ENCODE results near the gene ATP6V0C. TPM values are rescaled to one million over a fixed set of nuclear protein-coding genes. Genes with fewer than 3 reads are reported as not detected.

The ATP6V0C gene
- total RNA-seq, 1 experiment from 2014 or later = 260 TPM

- intact Hi-C loops (cut with micrococcal nuclease; ENCODE audit: unreplicated experiment) = no loop called here
- BruUV-seq (replicated peaks) = no TSS peak
- TF ChIP-seq CTCF (IDR thresholded peaks at IDR 0.05; ENCODE audit: unreplicated experiment) = no peak
- no peak overlapping the region for H3K4me3 Mint-ChIP-seq (ENCODE audit: low read depth, unreplicated experiment)
- H3K4me1 Mint-ChIP-seq (ENCODE audit: low read depth, unreplicated experiment) = peaks cover 7% of the 10 kb centered on the region
- CTCF ChIA-PET = interaction anchor here (0.7 kb wide), 1 partner anchor 141 kb away, joined by 3 read pairs; no protein-coding TSS in a partner anchor
- no peak overlapping the region for H3K27ac Mint-ChIP-seq (ENCODE audit: unreplicated experiment)
- H3K36me3 Mint-ChIP-seq (ENCODE audit: insufficient read depth, unreplicated experiment) = peaks cover 9% of the 10 kb centered on the region
- no peak for DNase-seq
- no peaks in the 10 kb centered on the region for H3K27me3 Mint-ChIP-seq (ENCODE audit: unreplicated experiment)
- no peaks in the 10 kb centered on the region for H3K9me3 Mint-ChIP-seq (ENCODE audit: low read depth, unreplicated experiment)
Measured at GRCh38 chr16:2487903-2488531, 25.7 kb upstream of the ATP6V0C start.

- Mint-ChIP-seq H3K27ac (ENCODE audit: unreplicated experiment) (no peak overlapping the region), H3K27me3 (ENCODE audit: unreplicated experiment) (no peaks in the 10 kb centered on the region), H3K36me3 (ENCODE audit: insufficient read depth, unreplicated experiment) (peaks cover 9% of the 10 kb centered on the region), H3K4me1 (ENCODE audit: low read depth, unreplicated experiment) (peaks cover 7% of the 10 kb centered on the region), H3K9me3 (ENCODE audit: low read depth, unreplicated experiment) (no peaks in the 10 kb centered on the region), H3K4me3 (ENCODE audit: low read depth, unreplicated experiment) (no peak overlapping the region)
- no TSS peak for BruUV-seq (replicated peaks)
- CTCF ChIA-PET = no interaction called here
- DNase-seq = no peak
- TF ChIP-seq CTCF (IDR thresholded peaks at IDR 0.05; ENCODE audit: unreplicated experiment) = no peak
- intact Hi-C loops (cut with micrococcal nuclease; ENCODE audit: unreplicated experiment) = no loop called here
Measured at GRCh38 chr16:2489581-2489980, 24.2 kb upstream of the ATP6V0C start.

- H3K36me3 Mint-ChIP-seq (ENCODE audit: insufficient read depth, unreplicated experiment) = peaks cover 9% of the 10 kb centered on the region
- H3K4me1 Mint-ChIP-seq (ENCODE audit: low read depth, unreplicated experiment) = peaks cover 7% of the 10 kb centered on the region
- BruUV-seq (replicated peaks) = no TSS peak
- H3K9me3 Mint-ChIP-seq (ENCODE audit: low read depth, unreplicated experiment) = no peaks in the 10 kb centered on the region
- H3K27ac Mint-ChIP-seq (ENCODE audit: unreplicated experiment) = no peak overlapping the region
- no peak overlapping the region for H3K4me3 Mint-ChIP-seq (ENCODE audit: low read depth, unreplicated experiment)
- intact Hi-C loops (cut with micrococcal nuclease; ENCODE audit: unreplicated experiment) = no loop called here
- CTCF ChIA-PET = no interaction called here
- H3K27me3 Mint-ChIP-seq (ENCODE audit: unreplicated experiment) = no peaks in the 10 kb centered on the region
- no peak for TF ChIP-seq CTCF (IDR thresholded peaks at IDR 0.05; ENCODE audit: unreplicated experiment)
- DNase-seq = no peak
Measured at GRCh38 chr16:2490190-2491105, 23.3 kb upstream of the ATP6V0C start.

- TF ChIP-seq CTCF (IDR thresholded peaks at IDR 0.05; ENCODE audit: unreplicated experiment) = no peak
- Mint-ChIP-seq H3K36me3 (ENCODE audit: insufficient read depth, unreplicated experiment) (peaks cover 5% of the 10 kb centered on the region), H3K4me1 (ENCODE audit: low read depth, unreplicated experiment) (peaks cover 4% of the 10 kb centered on the region), H3K27ac (ENCODE audit: unreplicated experiment) (no peak overlapping the region), H3K9me3 (ENCODE audit: low read depth, unreplicated experiment) (no peaks in the 10 kb centered on the region), H3K27me3 (ENCODE audit: unreplicated experiment) (no peaks in the 10 kb centered on the region), H3K4me3 (ENCODE audit: low read depth, unreplicated experiment) (no peak overlapping the region)
- intact Hi-C loops (cut with micrococcal nuclease; ENCODE audit: unreplicated experiment) = no loop called here
- no TSS peak for BruUV-seq (replicated peaks)
- CTCF ChIA-PET = no interaction called here
- DNase-seq = no peak
Measured at GRCh38 chr16:2492292-2492691, 21.5 kb upstream of the ATP6V0C start.
